ENCODE data around the gene KISS1R.
"Not testable (repeated sequence)": the region's sequence is repeated elsewhere in the genome, so short reads cannot be mapped to it uniquely, and the experiment has no call there.

KISS1R gene

GRCh38 chr19:954272-954671 is 37.1 kb downstream of the KISS1R start:
- Histone ChIP-seq H3K18ac (ENCODE audit: low read length) (peak overlapping the region; percentile 99), H4K8ac (ENCODE audit: low read depth, low read length) (peak overlapping the region; percentile 29), H2BK5ac (ENCODE audit: low read length) (peak overlapping the region; percentile 97), H3K36me3 (ENCODE audit: control insufficient read depth, insufficient read depth, low read length) (peaks cover 3% of the 10 kb centered on the region), H3K9ac (ENCODE audit: low read length) (peak overlapping the region; percentile 68), H4K5ac (ENCODE audit: low read length) (no peak overlapping the region), H3K4me2 (ENCODE audit: low read length) (no peak overlapping the region), H3K27me3 (ENCODE audit: insufficient read depth, low read length, poor library complexity) (no peaks in the 10 kb centered on the region), H3K79me2 (ENCODE audit: control insufficient read depth, insufficient read depth, low read length) (peaks cover 31% of the 10 kb centered on the region), H3K27ac (ENCODE audit: low read depth, low read length) (peak overlapping the region; percentile 98), H3K23ac (ENCODE audit: low read length) (no peak overlapping the region), H3K79me1 (ENCODE audit: low read length) (peaks cover 17% of the 10 kb centered on the region), H2AK5ac (ENCODE audit: low read length) (peak overlapping the region; percentile 32), H3K4me3 (ENCODE audit: low read length) (no peak overlapping the region), H3K56ac (ENCODE audit: low read length) (peak overlapping the region; percentile 89), H2BK120ac (ENCODE audit: low read depth, low read length) (peak overlapping the region; percentile 86), H2BK15ac (replicated peaks; ENCODE audit: low read depth) (peak overlapping the region; percentile 28), H3K4me1 (ENCODE audit: control insufficient read depth, low read depth, low read length) (peaks cover 26% of the 10 kb centered on the region), H3K4ac (ENCODE audit: low read depth, low read length) (peak overlapping the region; percentile 99)
- WGBS (ENCODE audit: extremely low coverage, insufficient coverage, low lambda C conversion rate): no CpG with 5 or more reads among the region's 14 CpGs
- peak; percentile 77 for DNase-seq

DNA sequence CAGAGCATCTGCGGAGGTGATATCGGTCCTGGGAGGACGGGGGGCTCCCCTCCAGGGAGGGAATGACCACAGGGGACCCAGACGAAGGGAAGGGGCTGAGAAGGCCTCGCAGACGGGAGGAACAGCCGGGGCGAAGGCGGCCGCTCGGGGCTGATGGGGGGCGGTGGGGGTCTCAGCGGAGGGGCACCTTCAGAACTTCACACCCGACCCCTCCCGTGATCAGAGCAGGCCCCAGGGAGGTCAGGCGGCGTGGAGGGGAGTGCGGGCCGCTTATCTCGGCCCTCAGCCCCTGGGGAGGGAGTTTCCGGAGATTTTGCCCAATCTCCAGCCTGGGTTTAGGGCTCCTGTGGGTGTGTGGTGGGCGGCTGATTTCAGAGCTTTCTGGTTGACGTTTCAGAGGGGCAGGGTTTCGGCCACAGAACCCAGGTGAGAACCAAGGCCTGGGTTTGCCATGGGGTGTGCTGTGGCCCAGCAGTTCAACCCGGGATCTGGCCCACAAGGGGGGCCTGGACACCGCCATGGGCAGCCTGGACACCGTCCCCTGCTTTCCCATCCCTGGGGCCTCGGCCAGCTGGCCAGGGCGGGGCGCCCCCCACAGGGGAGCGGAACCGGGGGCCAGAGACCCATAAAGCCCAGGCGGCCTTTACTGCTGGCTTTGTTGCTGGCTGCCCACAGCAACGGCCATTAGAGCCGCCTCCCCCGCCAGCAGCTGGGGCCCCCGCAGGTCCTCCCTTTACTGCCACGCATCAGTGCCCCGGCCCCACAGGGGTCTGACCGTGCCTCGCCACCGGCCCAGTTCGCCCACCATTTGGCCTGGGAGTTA is 37.8 kb downstream of the KISS1R start:
- peaks cover 18% of the 10 kb centered on the region for H3K79me1 ChIP-seq (ENCODE audit: low read length)
- DNase-seq: peak; percentile 78
- no peak overlapping the region for H3K4me3 ChIP-seq (ENCODE audit: low read length)
- H3K79me2 ChIP-seq (ENCODE audit: control insufficient read depth, insufficient read depth, low read length): peaks cover 31% of the 10 kb centered on the region
- no peaks in the 10 kb centered on the region for H3K27me3 ChIP-seq (ENCODE audit: insufficient read depth, low read length, poor library complexity)
- peak overlapping the region; percentile 96 for H2AK5ac ChIP-seq (ENCODE audit: low read length)
- H3K23ac ChIP-seq (ENCODE audit: low read length): peak overlapping the region; percentile 35
- H3K18ac ChIP-seq (ENCODE audit: low read length): peak overlapping the region; percentile 99
- no peak overlapping the region for H3K4me2 ChIP-seq (ENCODE audit: low read length)
- H4K8ac ChIP-seq (ENCODE audit: low read depth, low read length): no peak overlapping the region
- H3K4me1 ChIP-seq (ENCODE audit: control insufficient read depth, low read depth, low read length): peaks cover 26% of the 10 kb centered on the region
- H2BK5ac ChIP-seq (ENCODE audit: low read length): peak overlapping the region; percentile 97
- H3K36me3 ChIP-seq (ENCODE audit: control insufficient read depth, insufficient read depth, low read length): peaks cover 3% of the 10 kb centered on the region
- H4K5ac ChIP-seq (ENCODE audit: low read length): no peak overlapping the region
- H2BK120ac ChIP-seq (ENCODE audit: low read depth, low read length): peak overlapping the region; percentile 22
- H3K27ac ChIP-seq (ENCODE audit: low read depth, low read length): peak overlapping the region; percentile 98
- WGBS (ENCODE audit: extremely low coverage, insufficient coverage, low lambda C conversion rate): no CpG with 5 or more reads among the region's 43 CpGs
- peak overlapping the region; percentile 53 for H3K9ac ChIP-seq (ENCODE audit: low read length)
- H2BK15ac ChIP-seq (replicated peaks; ENCODE audit: low read depth): peak overlapping the region; percentile 28
- H3K56ac ChIP-seq (ENCODE audit: low read length): peak overlapping the region; percentile 89
- H3K4ac ChIP-seq (ENCODE audit: low read depth, low read length): peak overlapping the region; percentile 95

DNA sequence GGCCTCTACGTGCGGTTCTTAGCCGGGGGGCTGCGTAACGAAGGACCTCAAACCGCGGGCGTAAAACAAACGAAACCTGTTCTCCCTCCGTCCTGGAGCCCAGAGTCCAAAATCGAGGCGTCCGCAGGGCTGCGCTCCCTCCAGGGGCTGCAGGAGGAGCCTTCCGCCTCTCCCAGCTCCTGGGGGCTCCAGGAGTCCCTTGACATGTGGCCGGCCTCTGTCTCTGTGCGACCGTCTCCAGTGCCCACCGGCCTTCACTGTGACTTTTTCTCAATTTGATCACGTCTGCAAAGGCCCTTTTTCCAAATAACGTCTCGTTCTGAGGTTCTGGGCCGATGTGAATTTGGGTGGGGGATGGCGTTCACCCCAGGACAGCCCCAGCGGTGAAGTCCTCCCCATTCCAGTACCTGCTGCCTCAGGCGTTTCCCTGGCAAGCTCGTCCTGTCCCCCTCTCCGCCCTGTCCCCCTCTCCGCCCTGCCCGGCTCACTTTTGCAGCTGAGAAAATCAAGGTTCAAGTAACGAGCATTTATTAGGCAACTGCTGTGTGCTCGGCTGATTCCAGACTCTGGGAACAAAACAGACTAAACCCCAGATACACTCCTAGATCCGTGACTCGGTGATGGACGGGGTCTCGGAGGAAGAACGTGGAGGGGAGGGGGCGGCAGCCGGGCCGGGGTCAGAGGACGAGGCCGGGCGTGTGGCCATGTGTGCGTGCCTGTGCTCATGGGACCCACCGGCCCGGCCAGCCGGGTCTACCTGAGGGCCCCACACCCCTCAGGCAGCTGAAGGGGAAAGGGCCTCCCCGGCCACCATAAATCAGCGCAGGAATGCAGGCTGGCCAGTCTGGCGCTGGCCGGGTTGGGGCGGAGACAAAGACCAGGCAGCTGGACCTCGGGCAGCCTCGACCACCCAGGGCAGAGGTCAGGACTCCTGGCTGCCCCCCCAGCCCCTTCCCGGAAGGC is 39.0 kb downstream of the KISS1R start:
- DNase-seq: peak; percentile 59
- H2BK15ac ChIP-seq (replicated peaks; ENCODE audit: low read depth): no peak overlapping the region
- H3K79me1 ChIP-seq (ENCODE audit: low read length): peaks cover 21% of the 10 kb centered on the region
- peak overlapping the region; percentile 98 for H3K27ac ChIP-seq (ENCODE audit: low read depth, low read length)
- peak overlapping the region; percentile 49 for H3K9ac ChIP-seq (ENCODE audit: low read length)
- peak overlapping the region; percentile 95 for H3K4ac ChIP-seq (ENCODE audit: low read depth, low read length)
- H3K56ac ChIP-seq (ENCODE audit: low read length): peak overlapping the region; percentile 89
- H4K5ac ChIP-seq (ENCODE audit: low read length): no peak overlapping the region
- H3K4me3 ChIP-seq (ENCODE audit: low read length): no peak overlapping the region
- H3K79me2 ChIP-seq (ENCODE audit: control insufficient read depth, insufficient read depth, low read length): peaks cover 31% of the 10 kb centered on the region
- H3K4me2 ChIP-seq (ENCODE audit: low read length): no peak overlapping the region
- WGBS (ENCODE audit: extremely low coverage, insufficient coverage, low lambda C conversion rate): no CpG with 5 or more reads among the region's 55 CpGs
- H4K8ac ChIP-seq (ENCODE audit: low read depth, low read length): no peak overlapping the region
- H2BK120ac ChIP-seq (ENCODE audit: low read depth, low read length): peak overlapping the region; percentile 21
- H3K36me3 ChIP-seq (ENCODE audit: control insufficient read depth, insufficient read depth, low read length): peaks cover 3% of the 10 kb centered on the region
- H3K18ac ChIP-seq (ENCODE audit: low read length): peak overlapping the region; percentile 99
- H3K23ac ChIP-seq (ENCODE audit: low read length): no peak overlapping the region
- H3K27me3 ChIP-seq (ENCODE audit: insufficient read depth, low read length, poor library complexity): no peaks in the 10 kb centered on the region
- peak overlapping the region; percentile 98 for H2AK5ac ChIP-seq (ENCODE audit: low read length)
- peaks cover 26% of the 10 kb centered on the region for H3K4me1 ChIP-seq (ENCODE audit: control insufficient read depth, low read depth, low read length)
- peak overlapping the region; percentile 69 for H2BK5ac ChIP-seq (ENCODE audit: low read length)

- Histone ChIP-seq H3K27me3 (ENCODE audit: insufficient read depth, low read length, poor library complexity) (no peaks in the 10 kb centered on the region), H2BK15ac (replicated peaks; ENCODE audit: low read depth) (no peak overlapping the region), H3K79me1 (ENCODE audit: low read length) (peaks cover 21% of the 10 kb centered on the region), H2BK5ac (ENCODE audit: low read length) (peak overlapping the region; percentile 69), H2AK5ac (ENCODE audit: low read length) (no peak overlapping the region), H3K36me3 (ENCODE audit: control insufficient read depth, insufficient read depth, low read length) (peaks cover 3% of the 10 kb centered on the region), H3K4me1 (ENCODE audit: control insufficient read depth, low read depth, low read length) (peaks cover 26% of the 10 kb centered on the region), H3K18ac (ENCODE audit: low read length) (peak overlapping the region; percentile 99), H3K4me3 (ENCODE audit: low read length) (no peak overlapping the region), H3K23ac (ENCODE audit: low read length) (no peak overlapping the region), H4K8ac (ENCODE audit: low read depth, low read length) (no peak overlapping the region), H3K4me2 (ENCODE audit: low read length) (no peak overlapping the region), H3K27ac (ENCODE audit: low read depth, low read length) (peak overlapping the region; percentile 98), H3K4ac (ENCODE audit: low read depth, low read length) (peak overlapping the region; percentile 95), H3K9ac (ENCODE audit: low read length) (peak overlapping the region; percentile 49), H4K5ac (ENCODE audit: low read length) (no peak overlapping the region), H3K56ac (ENCODE audit: low read length) (peak overlapping the region; percentile 89), H2BK120ac (ENCODE audit: low read depth, low read length) (peak overlapping the region; percentile 52), H3K79me2 (ENCODE audit: control insufficient read depth, insufficient read depth, low read length) (peaks cover 29% of the 10 kb centered on the region)
- peak; percentile 92 for DNase-seq
- no CpG with 5 or more reads among the region's 27 CpGs for WGBS (ENCODE audit: extremely low coverage, insufficient coverage, low lambda C conversion rate)
Measured at GRCh38 chr19:956766-957440, 39.8 kb downstream of the KISS1R start.

- peak overlapping the region; percentile 86 for H3K18ac ChIP-seq (ENCODE audit: low read length)
- not testable (repeated sequence) for H4K8ac ChIP-seq (ENCODE audit: low read depth, low read length); H3K4me3 ChIP-seq (ENCODE audit: low read length); H3K4ac ChIP-seq (ENCODE audit: low read depth, low read length); H2BK5ac ChIP-seq (ENCODE audit: low read length); DNase-seq; H2BK15ac ChIP-seq (replicated peaks; ENCODE audit: low read depth); H4K5ac ChIP-seq (ENCODE audit: low read length); H2AK5ac ChIP-seq (ENCODE audit: low read length); H3K36me3 ChIP-seq (ENCODE audit: control insufficient read depth, insufficient read depth, low read length); H3K23ac ChIP-seq (ENCODE audit: low read length); H2BK120ac ChIP-seq (ENCODE audit: low read depth, low read length); H3K4me2 ChIP-seq (ENCODE audit: low read length); H3K27me3 ChIP-seq (ENCODE audit: insufficient read depth, low read length, poor library complexity)
- H3K79me2 ChIP-seq (ENCODE audit: control insufficient read depth, insufficient read depth, low read length): peaks cover 29% of the 10 kb centered on the region
- H3K56ac ChIP-seq (ENCODE audit: low read length): peak overlapping the region; percentile 71
- peaks cover 26% of the 10 kb centered on the region for H3K4me1 ChIP-seq (ENCODE audit: control insufficient read depth, low read depth, low read length)
- no CpG with 5 or more reads among the region's 9 CpGs for WGBS (ENCODE audit: extremely low coverage, insufficient coverage, low lambda C conversion rate)
- H3K27ac ChIP-seq (ENCODE audit: low read depth, low read length): peak overlapping the region; percentile 98
- peak overlapping the region; percentile 41 for H3K9ac ChIP-seq (ENCODE audit: low read length)
- H3K79me1 ChIP-seq (ENCODE audit: low read length): peaks cover 21% of the 10 kb centered on the region
Measured at GRCh38 chr19:957578-957977, 40.4 kb downstream of the KISS1R start.

All from mesendoderm (in vitro differentiated cells).